Thoracic aorta (tissue), 2 donors: ENCODE data around the gene KREMEN2. TPM values are rescaled to one million over a fixed set of nuclear protein-coding genes. Genes with fewer than 3 reads are reported as not detected.

Experiments used
- ATAC-seq: fragments of 150-250 bp; one replicate; pipeline ENCODE4 v1.8.0; 2017; ENCODE audit warnings: low read depth; ENCODE audit not compliant: insufficient number of reproducible peaks, low FRiP score
- DNase-seq: peaks from one replicate; pipeline ENCODE4 v3.0.0-alpha.2; 2020; ENCODE audit warnings: low spot score
- H3K27ac ChIP-seq, 2 donors: fragments of 200-600 bp; sonication (generic); 1 replicate in 1 of 2; 2 replicates in 1 of 2; pipeline ENCODE4 v1.5.1; 2016; ENCODE audit warnings: mild to moderate bottlenecking in 2 of 2, moderate library complexity in 2 of 2
- H3K27me3 ChIP-seq: fragments of 200-600 bp; sonication (generic); replicated peaks from 2 replicates; pipeline ENCODE4 v1.6.0; 2016; ENCODE audit warnings: mild to moderate bottlenecking; ENCODE audit not compliant: insufficient read depth
- H3K36me3 ChIP-seq: fragments of 200-600 bp; sonication (generic); one replicate; pipeline ENCODE4 v1.5.1; 2016
- H3K4me1 ChIP-seq, 2 donors: fragments of 200-600 bp; sonication (generic); 1 replicate in 1 of 2; 2 replicates in 1 of 2; pipeline versions ENCODE4 v1.5.1 to v1.6.0; 2016; ENCODE audit warnings: low read depth in 2 of 2, mild to moderate bottlenecking in 1 of 2; ENCODE audit not compliant: control insufficient read depth in 1 of 2
- H3K4me3 ChIP-seq: fragments of 200-600 bp; sonication (generic); 2 replicates; pipeline ENCODE4 v1.5.1; 2016; ENCODE audit warnings: mild to moderate bottlenecking
- H3K9me3 ChIP-seq: fragments of 200-600 bp; sonication (generic); 2 replicates; pipeline ENCODE4 v1.5.1; 2016
- CTCF ChIP-seq: fragments of 200-600 bp; sonication (generic); IDR thresholded peaks from one replicate; pipeline ENCODE4 v1.5.1; 2019; ENCODE audit warnings: antibody characterized with exemption
- total RNA-seq, 2 donors: library from RNA; depleted of rRNA; stranded (reverse); fragments of >200 nt; gene quantifications; one replicate each; pipeline versions ENCODE4 v1.1.0 to v1.2.3, GENCODE V29; 2016

The KREMEN2 gene
- total RNA-seq, 2 donors from 2014 or later, result not detected

DNA sequence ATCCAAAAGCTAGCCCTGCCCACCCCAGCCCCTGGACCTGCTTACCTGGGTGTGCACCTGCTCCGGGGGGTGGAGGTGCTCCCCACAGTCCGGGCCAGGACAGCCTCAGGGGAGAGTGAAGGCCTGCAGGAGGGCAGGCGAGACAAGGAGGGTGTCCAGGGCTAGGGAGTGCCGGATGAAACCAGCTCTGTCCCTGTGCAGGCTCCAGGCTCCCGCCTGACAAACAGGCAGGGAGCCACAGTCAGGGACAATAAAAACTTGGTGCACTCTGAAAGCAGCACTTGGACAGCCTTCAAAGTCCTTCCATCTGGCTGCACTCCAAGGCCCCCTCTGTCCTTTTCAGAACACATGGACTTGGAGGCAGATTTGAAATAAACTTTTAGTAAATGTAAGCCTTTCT lies 9.0 kb downstream of the KREMEN2 start:
- no peak for ATAC-seq
- no peak for TF ChIP-seq CTCF
- no peaks in the 10 kb centered on the region for H3K9me3 ChIP-seq

GRCh38 chr16:2973605-2974318 lies 9.7 kb downstream of the KREMEN2 start:
- Histone ChIP-seq H3K36me3 (no peaks in the 10 kb centered on the region), H3K27ac (no peak overlapping the region), H3K27me3 (no peaks in the 10 kb centered on the region), H3K9me3 (no peaks in the 10 kb centered on the region), H3K4me1 (peaks cover 4 to 15% of the 10 kb centered on the region in 2 donors), H3K4me3 (no peak overlapping the region)
- TF ChIP-seq CTCF, result no peak
- no peak for DNase-seq
- ATAC-seq, result no peak

More for the DNA sequence above, 9.0 kb downstream of the KREMEN2 start:
- no peak for DNase-seq
- Histone ChIP-seq H3K36me3 (no peaks in the 10 kb centered on the region), H3K27ac (no peak overlapping the region), H3K4me3 (no peak overlapping the region), H3K4me1 (peaks cover 8 to 22% of the 10 kb centered on the region in 2 donors), H3K27me3 (no peaks in the 10 kb centered on the region)

GRCh38 chr16:2974319-2975056 lies 10.4 kb downstream of the KREMEN2 start:
- no peak overlapping the region for H3K27ac ChIP-seq
- DNase-seq, result no peak
- H3K4me1 ChIP-seq, result peaks cover 3 to 12% of the 10 kb centered on the region in 2 donors
- ATAC-seq, result no peak
- H3K36me3 ChIP-seq, result no peaks in the 10 kb centered on the region
- H3K4me3 ChIP-seq, result no peak overlapping the region
- no peaks in the 10 kb centered on the region for H3K27me3 ChIP-seq
- no peak for TF ChIP-seq CTCF
- H3K9me3 ChIP-seq, result no peaks in the 10 kb centered on the region

DNA sequence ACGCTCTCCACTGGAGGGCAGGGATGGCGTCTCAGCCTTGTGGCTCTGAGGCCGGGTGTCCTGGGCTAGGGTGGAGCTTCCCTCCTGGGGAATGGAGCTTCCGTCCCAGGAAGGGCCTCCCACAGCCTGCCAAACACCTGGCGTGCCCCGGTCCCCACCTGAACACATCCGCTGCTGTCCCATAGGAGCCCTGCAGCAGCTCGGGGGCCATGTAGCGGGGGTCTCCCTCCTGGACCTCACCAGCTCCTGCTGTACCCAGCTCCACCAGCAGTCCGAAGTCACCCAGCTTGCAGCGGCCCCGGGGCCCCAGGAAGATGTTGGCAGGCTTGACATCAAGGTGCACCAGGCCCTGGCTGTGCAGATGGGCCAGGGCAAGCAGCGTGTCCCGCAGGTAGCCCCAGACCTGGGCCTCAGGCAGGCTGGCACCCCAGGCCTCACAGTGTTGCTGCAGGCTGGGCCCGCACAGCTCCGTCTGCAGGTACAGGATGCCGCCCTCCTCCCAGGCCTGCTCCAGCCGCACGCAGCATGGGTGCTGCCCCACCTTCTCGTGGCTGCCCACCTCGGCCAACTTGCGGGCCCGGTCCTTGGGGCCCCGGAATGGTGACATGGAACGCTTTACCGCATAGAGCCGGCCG lies 11.2 kb downstream of the KREMEN2 start:
- H3K9me3 ChIP-seq, result no peaks in the 10 kb centered on the region
- TF ChIP-seq CTCF, result no peak
- no peak overlapping the region for H3K4me3 ChIP-seq
- H3K4me1 ChIP-seq, result peaks cover 0 to 12% of the 10 kb centered on the region in 2 donors
- H3K27ac ChIP-seq, result no peak overlapping the region
- H3K27me3 ChIP-seq, result no peaks in the 10 kb centered on the region
- ATAC-seq (no peak), DNase-seq (no peak)
- H3K36me3 ChIP-seq, result no peaks in the 10 kb centered on the region

GRCh38 chr16:2976201-2976600 lies 12.1 kb downstream of the KREMEN2 start:
- H3K36me3 ChIP-seq, result no peaks in the 10 kb centered on the region
- no peaks in the 10 kb centered on the region for H3K27me3 ChIP-seq

More at GRCh38 chr16:2976201-2976600, 12.1 kb downstream of the KREMEN2 start:
- no peak for DNase-seq
- no peaks in the 10 kb centered on the region for H3K9me3 ChIP-seq
- no peak for ATAC-seq
- H3K4me3 ChIP-seq, result no peak overlapping the region
- H3K27ac ChIP-seq, result no peak overlapping the region
- H3K4me1 ChIP-seq, result peaks cover 5 to 13% of the 10 kb centered on the region in 2 donors
- TF ChIP-seq CTCF, result no peak
